ENCODE data around the gene FKBP7.
"Not testable (repeated sequence)": the region's sequence is repeated elsewhere in the genome, so short reads cannot be mapped to it uniquely, and the experiment has no call there.

FKBP7 gene

DNA sequence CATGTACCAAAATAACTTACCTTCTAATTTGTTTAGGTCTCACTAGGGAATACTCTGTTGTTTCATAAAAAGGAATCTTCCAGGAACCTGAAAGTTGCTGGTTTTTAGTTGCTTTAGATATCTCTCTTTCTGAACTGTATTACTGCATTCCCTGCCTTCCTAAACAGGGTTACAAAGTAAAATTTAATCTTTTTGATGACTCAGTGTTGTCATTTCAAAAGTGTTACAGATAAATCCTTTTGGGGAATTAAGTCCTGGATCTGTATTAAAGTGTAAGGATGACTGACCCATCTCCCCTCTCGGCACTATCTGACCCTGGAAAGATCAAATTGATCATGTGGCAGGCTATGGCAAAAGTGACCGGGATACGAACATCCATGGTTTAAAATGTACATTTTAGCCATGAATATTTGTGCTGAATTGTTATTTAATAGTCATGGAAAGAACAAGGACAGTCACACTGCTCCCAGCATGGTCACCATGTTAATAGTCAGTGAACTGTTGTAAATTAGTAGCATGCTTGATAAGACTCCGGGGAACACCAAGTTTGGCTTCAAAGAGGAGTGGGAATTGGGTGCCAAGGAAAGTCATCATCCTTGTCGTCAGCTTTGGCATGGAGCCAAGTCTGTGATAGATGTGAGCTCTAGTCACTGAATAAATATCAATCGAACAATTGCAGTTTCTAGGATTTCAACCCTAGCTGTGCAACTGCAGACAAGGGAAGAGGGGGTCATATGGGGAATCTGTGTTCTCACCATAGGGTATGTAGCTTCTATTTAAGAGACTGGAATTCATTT lies 6.0 kb upstream of the FKBP7 start:
- no peak for DNase-seq

DNA sequence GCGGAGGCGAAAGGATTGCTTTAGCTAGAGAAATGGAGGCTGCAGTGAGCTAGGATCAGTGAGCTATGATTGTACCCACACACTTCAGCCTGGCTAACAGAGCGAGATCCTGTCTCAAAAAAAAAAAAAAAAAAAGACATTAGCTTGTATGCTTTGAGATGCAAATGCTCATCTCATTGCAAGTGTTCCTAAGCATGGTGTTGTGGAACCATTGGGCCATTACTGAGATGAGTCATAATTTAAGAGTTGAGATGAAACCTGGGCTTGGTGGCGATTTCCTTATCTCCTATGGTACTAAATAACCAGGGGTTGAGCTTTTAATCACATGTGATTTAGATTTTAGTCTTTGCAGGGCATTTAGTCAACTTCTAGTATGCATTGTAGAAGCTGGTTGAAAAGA lies 4.0 kb upstream of the FKBP7 start:
- DNase-seq, result peak; percentile 9

DNA sequence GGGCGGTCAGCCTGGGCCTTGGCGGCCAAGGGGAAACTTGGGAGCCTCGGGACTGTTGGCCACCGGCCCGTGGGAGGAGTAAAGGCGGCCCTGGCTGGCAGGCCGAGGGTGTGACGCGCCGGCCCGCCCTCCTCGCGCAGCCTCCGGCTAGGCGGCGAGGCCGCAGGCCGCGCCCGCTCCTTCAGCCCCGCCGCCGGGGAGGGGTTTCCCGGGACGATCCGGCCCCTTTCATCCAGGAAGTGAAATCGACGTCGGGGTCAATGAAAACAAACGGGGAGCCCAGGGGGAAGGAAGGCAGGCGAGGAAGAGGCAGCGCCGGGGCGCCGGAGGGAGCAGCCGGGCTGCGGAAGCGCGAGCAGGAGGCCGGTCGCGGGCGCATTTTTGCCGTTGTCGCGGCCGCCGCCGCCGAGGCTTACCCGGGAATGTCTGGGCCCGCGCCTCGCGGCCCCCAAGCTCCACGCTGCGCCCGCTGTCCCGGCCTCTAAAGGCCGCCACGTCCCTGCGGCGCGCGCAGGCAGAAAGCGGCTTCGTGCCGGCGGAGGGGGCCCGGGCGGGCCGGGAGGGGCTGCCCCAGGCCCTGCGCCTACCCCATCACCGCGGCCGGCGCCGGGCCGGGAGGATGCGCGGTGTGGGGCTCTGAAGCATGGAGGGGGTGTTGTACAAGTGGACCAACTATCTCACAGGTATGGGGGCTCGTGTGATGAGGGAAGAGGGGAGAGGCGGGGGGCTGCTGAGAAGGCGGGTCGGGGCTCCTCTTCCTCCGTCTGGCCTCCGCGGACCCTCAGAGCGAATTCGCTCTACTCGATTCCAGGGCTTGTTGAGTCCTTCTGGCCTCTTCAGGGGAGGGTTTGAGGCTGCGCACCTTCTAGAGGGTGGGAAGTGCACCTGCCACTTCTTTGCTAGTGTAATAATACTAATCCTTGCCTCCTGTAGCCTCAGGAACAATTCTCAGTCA lies 2.1 kb upstream of the FKBP7 start, which contains the start of gene PLEKHA3:
TSS of gene PLEKHA3 (plus strand) at position 231 of the 955 bp plus-strand sequence. CDS start at position 644, 413 bp downstream.
- peak; percentile 88 for DNase-seq

DNA sequence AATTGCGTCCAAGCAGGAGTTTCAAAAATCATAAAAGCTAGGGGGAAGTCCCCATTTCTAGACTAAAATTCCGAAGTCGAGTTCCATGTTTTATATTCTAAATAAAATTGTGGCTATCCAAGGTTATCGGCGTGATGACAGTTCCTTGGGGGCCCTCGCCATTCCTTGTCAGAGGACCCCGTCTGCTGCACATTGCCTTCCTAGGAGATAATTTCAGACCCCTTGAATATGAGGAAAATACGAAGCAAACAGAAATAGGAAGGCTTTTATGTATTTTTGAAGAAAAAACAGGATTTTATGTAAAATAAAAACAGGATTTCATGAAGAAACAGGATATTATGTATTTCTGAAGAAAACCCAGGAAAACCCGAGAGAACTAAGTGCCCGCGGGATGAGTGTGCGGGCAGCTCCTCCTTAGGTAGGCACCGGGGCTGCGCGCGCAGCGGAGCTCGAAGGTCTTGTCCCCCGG lies 1.4 kb upstream of the FKBP7 start:
- DNase-seq, result no peak

DNA sequence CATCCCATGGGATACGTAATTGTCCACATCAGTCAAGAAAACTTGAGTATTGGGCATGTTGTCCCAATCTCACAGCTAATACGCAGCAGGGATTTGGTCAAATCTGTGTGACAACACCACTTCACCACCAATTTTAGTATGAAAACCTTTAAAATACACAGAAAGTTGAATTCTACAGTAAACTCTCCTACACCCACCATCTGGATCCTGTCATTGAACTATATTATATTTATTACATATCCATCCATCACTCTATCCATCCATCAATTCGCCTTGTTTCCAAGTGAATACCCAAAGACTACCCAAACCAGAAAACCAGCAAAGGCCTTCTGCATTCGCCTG lies 846 bp upstream of the FKBP7 start:
- no peak for DNase-seq

DNA sequence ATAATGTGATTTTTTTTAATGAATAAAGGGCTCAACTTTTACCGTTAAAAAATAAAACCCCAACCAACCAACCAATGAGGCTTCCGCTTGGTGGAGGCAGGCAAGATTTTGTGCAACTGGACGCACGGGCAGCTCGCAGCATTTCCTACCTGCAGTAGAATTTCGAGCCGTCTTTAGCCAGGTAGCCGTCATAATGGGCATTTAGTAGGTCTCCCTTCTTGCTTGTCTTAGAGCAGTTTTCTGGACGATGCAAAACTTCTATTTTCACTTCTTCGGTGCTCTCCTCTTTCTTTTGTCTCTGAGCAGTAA lies 316 bp downstream of the FKBP7 start:
- DNase-seq, result peak; percentile 8

DNA sequence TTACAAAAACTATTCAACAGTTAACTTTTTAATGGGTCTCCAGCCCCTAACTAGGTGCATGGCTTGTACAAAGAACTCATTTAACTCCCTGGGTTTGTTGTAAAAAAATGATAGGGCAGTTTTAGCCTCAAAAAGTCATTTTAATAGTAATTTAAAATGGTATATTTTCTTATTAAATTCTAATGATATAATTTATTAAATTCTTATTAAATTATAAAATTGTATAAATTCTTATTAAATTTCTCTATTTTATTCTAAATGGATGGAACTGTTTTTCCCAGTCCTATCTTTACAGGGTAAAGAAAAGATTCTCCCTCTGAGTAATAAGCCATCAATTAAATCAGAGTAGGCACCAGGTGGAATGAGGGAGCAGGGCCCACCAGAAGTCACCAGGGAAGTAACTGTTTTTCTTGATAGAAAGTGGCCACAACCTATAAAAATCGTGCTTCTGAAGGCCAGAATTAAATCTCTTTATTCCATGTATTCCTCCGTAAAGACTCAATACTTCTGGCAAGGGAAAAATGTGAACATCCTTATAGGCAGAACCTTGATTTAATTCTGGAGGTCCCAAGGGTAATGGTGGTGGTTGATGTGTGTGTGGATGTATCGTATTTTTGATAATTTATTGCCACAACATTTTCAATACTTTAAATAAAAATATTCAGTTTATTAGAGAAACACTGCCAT lies 814 bp downstream of the FKBP7 start:
- DNase-seq, result no peak

DNA sequence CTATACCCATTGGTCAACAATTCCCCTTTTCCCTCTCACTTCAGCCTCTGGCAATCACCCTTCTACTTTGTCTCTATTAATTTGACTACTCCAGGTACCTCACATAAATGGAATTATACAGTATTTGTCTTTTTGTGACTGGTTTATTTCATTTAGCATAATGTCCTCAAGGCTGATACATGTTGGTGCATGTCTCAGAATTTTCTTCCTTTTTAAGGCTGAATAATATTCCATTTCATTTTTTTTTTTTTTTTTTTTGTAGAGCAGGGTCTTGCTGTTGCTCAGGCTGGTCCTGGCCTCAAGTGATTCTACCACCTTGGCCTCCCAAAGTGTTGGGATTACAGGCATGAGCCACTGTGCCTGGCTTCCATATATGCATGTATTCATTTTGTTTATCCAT lies 1.9 kb downstream of the FKBP7 start:
- no peak for DNase-seq

DNA sequence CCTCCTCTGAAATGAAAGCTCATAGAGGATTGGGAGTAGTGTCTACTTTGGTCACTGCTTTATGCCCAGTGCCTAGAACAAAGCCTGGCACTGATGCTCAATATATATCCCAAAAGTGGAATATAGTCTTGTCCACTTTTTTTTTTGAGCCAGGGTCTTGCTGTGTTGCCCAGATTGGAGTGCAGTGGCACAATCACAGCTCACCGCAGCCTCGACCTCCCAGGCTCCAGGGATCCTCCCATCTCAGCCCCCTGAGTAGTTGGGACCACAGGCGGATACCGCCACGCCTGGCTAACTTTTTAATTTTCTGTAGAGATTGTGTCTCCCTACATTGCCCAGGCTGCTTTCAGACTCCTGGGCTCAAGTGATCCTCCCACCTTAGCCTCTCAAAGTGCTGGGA lies 3.8 kb downstream of the FKBP7 start:
- no peak for DNase-seq

DNA sequence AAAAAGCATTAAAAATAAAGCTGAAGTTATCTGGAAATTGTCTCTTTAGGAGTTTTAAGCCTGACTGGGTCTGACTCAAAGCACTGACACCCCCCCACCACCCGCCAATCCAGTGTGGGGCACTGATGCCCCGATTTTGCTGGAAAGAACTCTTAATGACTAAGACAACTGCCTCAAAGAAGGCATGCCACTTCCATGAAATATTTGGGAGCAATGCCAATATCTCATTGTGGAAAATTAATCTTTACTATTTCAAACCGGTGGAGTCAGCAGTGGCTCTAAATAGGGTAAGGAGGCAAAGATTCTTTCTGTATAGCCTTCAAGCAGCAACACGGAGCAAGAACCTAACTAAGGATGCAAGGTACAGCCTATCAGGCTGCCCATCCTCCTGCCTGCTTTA lies 4.5 kb downstream of the FKBP7 start:
- DNase-seq, result no peak

DNA sequence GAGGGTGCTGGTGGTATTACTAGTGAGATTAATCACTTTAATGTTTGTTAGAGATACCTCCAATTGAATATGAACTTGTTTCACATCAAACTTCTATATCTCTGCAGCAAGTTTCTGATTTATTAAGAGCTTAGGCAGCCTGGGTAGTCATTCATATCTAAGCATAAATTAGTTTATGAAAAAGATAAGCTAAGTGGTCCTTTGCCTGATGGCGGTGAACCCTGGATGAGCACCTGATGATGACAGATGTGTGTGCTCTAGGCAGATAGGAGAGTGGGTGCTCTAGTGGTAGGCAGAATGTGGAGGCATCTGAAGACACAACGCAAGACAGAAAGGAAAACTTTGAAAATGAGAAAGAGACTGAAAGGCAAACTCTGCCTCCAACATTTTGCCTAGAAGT lies 5.0 kb downstream of the FKBP7 start:
- DNase-seq, result no peak

DNA sequence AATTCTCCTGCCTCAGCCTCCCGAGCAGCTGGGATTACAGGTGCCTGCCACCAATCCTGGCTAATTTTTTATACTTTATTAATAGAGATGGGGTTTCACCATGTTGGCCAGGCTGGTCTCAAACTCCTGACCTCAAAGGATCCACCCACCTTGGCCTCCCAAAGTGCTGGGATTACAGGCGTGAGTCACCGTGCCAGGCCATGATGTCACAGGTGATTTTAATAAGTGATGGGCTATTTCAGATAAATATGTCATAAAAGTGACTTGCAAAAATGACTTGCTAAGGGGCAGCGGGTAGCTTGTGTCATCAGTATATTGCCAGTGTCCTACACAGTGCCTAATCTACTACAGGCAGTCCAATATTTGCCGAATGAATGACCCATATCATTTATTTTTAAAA lies 7.1 kb downstream of the FKBP7 start:
- DNase-seq, result not testable (repeated sequence)

DNA sequence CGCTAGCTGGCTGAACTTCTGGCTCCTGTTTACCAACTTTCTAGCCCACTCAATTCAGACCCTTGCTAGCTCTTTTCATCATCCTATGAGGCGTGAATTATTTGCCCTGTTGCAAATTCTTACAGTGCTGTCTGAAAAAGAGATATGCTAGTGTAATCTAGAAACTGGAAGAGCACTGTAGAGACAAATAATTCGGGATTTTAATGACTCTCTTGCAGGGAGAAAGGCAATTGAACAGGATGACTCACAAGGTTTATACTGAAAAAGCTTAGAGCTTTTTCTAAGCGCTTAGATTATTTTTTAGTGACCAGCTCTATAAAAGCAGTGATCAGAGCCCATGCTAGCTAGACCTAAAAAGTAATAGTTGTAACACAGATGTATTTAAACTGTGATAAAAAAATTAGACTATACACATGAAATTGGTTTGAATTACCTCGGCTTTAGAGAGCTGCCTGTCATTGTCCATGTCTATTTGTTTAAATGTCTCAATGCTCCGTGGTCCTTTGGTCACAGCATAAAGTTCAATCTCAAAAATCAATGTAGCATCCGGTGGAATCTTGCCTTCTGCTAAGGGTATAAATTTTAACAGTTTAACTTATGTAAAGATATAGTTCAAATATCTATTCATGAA lies 9.1 kb downstream of the FKBP7 start:
- no peak for DNase-seq

DNA sequence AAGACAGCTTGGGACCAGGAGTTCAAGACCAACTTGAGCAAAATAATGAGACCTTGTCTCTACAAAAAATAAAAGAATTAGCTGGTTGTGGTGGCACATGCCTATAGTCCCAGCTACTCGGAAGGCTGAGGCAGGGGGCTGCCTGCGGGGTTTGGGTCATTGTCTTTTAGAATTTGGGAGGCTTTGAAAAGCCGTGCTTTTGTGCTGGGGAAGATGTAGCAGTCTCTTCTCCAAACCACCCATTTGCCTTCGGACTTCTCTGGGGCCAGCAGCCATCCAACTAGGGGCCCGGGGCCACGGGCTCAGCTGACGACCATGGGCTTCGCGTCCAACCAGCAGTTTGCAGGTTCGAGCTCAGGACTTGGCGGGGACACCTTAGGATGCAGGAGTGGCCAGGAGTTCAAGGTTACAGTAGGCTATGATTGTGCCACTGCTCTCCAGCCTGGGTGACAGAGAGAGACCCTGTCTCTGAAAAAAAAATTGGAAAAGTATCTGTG lies 21.0 kb downstream of the FKBP7 start:
- no peak for DNase-seq

DNA sequence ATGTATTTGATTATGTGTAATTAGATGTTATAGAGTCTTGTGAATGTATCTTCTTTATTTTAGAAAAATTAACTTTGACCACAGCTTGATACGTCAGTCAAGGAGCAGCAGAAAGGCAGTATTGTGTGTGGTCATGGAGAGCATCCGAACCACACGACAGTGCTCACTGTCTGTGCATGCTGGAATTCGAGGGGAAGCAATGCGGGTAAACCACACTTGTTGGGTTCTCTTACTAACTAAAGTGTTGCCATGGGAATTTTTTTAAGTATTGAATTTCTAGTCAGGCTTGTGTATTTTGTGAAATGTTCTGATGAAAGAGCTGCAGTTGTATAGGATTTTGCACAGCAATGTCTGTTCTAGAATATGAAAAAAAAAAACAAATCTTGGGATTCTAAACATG lies 22.5 kb downstream of the FKBP7 start:
- DNase-seq, result no peak

DNA sequence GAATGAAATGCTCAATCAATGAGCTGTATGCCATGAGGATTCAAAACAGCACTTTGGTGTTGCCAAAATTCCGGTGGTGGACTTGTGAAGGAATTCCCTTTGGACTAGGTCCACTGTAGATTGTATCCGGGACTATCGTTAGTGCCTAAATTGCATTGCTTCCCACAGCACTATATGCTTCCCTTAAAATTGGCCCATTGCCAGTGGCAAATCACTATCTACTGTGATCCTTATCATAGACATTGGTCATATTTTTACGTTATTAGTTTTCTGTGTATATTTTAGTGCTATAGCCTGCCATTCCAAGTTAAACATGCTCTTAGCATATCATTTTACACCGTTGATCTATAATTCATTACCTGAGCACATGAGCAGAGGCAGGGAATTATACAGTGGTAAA lies 25.5 kb downstream of the FKBP7 start:
- no peak for DNase-seq

DNA sequence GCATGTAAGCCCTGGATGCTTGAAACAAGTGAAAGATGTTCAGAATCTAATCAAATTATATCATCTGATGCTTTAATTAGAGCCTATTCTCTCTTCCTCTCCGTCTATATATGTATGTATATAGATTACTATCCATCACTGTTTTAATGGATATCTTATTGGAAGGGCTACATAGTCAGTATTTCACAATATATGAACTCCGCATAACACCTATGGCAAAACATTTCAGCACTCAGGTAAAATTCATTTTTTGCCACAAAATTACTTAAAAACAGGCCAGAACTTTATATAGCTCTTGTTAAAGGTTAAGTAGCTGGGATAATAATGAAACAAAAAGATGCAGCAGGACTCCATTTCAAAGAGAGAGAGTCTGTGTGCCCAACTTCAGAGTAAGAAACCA lies 26.1 kb downstream of the FKBP7 start:
- no peak for DNase-seq

DNA sequence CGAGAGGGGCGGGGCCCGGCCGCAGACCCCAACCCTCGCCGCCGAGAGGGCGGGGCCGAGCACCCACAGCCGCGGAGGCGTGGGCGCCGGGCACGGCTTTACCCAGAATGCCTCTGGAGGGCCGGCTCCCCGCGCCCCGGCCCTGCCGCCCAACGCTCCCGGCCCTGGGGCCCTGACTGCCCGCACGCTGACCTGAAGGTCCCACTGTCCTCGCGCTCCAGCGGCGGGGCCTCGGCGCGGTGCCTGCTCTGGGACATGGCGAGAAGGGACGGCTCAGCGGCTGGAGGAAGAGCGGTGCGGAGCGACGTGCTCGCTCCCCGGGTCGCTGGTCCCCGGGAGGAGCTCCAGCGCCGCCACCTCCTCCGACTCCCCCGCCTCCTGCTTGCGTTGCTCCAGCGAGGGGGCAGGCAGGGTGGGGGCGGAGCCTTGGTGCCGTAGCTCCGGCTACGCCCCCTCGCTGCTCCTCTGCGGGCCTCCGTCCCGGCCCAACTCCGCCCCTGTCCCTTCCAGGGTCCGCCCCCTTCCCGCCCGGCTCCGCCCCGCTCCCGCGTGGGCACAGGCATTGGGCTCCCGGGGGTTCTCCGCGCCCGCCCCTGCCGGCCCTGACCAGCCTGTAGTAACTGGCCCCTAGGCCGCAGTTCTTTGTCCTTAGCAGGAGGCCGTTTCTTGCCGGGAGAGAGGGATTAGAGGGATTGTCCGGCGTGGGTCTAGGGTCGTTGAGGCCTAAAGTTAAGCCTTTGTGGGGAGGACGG lies 27.4 kb downstream of the FKBP7 start, which contains the start of the genes PJVK and PRKRA:
TSS of gene PJVK (plus strand) at position 605 of the 752 bp plus-strand sequence. CDS start 2,032 bp downstream, outside the sequence.
TSS of gene PRKRA (minus strand) at position 402 of the 752 bp plus-strand sequence. CDS start at position 257, 145 bp downstream.
- DNase-seq, result peak; percentile 97

DNA sequence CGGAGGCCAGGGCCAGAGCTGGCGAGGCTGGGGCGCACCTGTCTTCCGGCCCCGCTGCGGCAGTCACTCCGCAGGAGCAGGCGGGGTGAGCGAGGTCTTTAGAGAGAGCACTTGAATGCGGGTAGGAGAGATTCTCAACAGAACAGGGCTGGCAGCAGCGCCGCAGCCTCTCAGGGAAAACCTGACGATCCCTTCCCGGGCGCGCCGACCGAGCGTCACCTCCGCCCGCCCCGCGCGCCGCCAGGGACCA lies 28.0 kb downstream of the FKBP7 start:
- DNase-seq, result no peak

DNA sequence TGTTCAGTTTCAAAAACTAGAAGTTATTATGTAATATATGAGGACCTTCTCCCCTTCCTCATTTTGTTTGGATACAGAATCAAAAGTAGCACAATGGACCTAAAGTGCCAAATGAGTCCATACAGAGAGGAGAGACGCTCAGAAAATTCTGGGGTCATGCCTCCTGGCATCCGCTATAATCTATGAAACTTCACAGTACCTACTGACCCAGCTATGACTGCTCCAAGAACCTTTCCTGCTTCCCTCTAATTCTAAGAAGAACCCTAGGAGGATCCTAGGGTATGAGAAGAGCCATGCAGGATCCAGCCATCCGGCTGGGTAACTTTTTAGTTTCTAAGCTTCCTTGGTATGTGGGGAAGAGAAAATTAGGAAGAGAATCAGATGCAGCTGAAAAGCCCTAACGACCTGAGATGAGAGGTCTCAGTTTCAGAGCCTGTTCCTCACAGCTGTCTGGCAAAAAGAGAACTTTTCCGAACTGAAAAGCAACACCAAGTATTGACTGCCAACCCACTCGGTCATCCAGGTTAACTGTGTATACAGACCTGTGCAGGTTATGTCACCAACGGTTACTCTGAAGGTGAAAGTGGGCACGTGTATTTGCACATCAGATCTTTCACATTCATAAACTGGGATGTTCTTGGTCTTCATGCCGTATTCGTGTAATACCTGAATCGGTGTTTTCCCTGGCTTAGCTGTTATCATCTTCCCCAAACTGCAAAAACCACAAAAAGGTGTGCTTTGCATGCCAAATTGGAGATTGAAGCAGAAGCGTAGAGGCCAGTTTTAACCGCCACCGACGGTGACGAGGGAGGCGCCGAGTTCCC lies 28.5 kb downstream of the FKBP7 start:
- no peak for DNase-seq
